HG02588 (cell line): ENCODE measurements around the gene BMF.
A peak's percentile ranks its signal among the peaks of the same experiment; 100 is the strongest.

Experiments used
- ATAC-seq: cut with Tn5 transposase; IDR thresholded peaks from one replicate; pipeline ENCODE4 v1.9.1; 2021; ENCODE audit warnings: mild to moderate bottlenecking, moderate library complexity; ENCODE audit not compliant: unreplicated experiment

The BMF gene

DNA sequence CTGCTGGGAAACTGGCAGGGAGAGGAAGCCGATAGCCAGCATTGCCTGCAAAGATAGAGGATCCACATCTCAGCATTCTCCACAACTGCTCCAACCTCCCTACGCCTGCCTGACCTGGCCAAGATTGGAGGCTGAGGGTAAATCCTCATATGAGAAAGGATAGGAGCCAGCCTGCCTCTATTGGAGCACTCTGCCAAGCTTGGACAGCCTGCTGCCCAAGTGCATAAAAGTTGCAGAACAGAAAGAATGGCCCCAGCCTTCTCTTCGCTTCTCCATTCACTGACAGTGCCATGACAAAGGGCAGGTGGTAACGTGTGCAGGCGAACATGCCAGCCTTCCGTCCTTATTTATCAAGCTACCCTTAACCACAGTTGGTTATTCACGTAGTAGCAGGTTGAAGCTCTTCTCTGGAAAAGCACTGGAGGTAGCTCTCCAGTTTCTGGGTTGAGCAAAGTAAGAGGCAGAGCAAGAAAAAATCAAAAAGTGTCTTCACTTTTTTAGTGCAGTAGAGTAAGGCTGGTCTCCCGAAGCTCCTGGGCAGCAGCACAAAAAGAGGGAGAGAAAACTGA lies 4.3 kb downstream of the BMF start:
- ATAC-seq = no peak

DNA sequence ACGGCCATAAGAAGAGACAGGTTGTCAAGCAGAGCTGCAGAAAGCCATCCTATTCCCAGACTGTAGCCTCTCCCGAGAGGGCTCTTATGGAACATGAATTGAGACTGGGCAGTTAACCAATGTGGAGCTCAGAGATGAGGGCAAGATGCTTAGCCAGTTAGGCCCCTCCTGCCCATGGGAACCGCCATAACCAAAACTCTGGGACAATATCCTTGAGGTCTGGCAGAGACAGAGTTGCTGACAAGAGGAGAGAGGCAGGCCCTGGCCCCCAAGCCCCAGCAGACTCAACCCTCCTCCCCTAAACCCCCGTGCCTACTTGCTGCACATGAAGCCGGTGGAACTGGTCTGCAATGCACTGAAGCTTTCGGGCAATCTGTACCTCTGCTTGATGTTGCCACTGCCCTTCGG lies 4.8 kb downstream of the BMF start:
- ATAC-seq = no peak

DNA sequence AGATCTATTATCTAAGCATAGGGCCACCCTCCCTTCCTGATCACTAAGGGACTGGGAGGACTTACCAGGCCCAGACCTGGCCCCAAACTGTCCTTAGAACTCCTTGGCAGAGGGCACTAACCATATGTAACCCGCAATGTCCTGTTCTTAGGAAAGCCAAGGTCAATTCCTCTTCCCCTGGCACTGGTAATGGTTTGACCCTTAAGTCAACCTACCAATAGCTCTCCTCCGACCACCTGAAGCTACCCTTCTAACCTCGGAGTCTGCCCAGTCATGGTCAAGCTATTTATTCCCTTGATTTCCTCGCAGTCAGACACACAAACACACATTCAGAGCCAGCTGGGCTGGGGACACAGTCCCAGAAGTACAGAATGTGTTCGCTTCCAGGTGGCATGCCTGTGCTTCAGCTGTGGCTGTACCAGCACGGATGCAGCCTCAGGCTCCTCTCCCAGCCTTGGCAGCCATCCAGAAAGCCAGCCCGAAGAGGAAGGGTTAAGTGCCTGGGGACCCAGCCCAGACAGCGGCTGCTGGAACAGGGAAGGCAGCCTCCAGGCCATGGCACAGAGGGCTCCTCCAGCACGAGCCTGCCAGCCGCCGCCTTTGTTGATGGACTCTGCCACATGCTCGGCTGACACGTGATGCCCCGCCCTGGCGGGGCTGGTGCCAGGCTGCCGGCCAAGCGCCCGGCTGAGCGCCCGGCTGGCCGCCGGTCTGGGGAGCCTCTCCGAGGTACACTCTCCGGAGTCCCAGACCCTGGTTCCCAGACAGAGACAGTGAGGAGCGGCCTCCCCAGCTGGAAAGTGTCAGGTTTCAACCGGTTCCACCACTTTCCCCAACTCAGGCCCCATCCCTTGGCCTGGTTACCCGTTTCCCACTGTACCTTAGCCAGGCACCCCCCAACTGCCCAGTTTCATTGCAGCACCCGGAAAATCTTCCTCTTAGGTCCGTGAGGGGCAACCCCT lies 5.5 kb downstream of the BMF start:
- no peak for ATAC-seq

DNA sequence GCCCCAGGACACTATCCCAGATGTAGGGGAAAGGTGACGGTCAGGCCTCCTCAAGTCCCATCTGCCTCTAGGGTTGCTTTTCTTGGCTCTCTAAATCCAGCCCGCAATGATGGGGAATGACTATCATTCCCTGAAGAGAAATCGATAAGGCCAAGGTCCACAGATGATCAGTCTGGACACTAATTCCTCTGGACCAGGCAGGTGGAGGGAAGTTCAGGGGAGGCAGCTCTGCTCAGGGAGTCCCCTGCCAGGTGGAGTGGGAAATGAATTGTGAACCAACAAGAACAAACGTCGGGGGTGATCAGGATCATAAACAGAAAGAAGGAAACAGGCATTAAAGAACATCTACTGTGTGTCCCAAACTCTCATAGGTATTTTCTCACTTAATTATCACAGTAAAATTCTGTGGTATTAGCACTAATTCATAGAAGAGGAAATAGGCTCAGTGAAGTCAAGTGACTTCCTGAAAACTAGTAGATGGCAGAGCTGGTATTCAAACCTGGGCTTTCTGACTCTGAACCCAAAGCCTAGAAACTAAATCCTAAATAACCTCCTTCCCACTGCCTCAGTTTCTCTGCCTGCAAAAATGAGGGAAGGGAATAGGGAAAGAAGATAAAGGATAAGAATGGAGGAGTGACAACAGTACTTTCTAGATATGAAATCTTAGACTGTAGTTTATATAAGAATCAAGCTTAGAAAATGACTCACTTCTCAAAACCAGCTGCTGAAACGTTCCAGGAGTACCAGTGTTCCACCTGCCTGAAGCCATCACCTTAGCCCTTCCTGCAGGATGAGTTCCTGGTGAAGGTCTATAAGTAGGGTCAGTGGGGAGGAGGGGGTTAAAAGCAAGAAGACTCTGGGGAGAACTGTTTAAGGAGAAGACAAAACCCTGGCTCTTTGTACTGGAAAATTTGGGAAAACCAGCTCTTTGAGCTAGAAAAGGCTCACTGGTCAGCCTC lies 7.5 kb downstream of the BMF start:
- no peak for ATAC-seq

DNA sequence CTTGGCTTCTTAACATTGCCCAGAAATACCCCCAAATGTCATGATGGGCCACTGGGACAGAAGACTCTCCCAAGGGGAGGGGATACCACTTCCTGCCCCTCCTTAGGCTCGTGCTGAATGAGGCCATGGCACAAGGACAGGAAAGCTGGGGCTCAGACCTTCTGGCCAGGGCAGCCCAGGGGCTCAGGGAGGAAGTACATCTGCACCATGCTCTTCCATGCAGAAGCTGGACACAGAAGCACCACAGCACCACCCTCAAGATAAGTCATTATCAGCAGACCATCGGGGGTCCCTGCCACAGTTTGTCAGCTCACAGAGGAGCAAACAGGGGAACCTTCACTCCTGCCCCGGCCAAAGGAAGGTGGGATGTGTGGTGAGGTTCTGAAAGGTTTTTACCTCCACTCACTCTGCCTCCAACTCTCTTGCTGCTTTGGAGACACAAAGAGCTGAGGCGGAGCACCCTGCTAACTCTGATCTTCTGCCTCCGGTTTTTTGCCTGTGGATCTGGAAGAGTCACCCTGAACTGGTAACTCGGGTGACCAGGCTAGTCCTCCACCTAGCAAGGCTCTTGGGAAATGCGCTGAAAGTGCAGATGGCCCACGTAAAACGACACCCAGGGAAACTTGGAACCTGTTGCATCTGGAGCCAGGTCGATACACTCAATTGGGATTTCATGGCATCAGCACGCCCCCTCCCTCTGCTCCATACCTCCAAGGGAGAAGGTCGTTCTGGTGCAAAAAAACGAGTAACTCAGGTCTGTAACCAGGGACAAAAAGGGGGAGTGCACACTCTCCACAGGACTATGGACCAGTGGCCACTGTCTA lies 8.3 kb downstream of the BMF start:
- ATAC-seq = no peak

DNA sequence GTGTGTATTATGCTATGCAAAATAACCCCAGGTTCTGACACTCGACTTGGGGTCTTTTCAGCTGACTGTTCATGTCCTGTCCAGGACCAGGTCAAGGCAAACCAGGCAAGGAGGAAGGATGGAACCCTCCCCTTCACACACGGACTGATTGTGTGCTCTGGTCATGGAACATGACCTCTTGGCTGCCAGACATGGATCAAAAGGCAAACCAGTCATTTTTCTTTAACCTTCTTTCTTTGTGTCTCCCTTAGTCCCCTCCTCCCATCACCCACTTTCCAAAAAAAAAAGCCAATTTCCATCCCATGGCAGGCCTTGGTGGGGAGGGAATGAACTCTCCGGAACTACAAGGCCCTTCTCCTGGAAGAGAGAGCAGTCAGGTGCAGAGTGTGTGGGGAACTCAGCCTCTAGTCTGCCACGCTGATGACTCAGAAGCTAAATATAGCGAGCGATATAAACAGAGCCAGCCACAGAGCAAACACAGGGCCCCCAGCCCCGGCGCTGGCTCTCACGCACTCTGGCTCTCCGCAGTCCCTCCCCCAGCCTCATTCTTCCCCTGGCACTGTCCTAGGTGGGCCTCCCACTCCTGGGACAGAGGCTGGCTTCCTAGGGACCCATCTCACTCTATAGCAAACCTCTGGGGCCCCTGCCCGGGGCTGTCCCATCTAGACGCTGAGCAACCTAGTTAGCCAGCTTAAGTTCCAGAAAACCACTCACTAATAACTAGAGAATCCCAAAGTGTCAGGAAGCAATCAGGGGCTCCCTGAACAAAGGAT lies 10.0 kb downstream of the BMF start:
- peak; percentile 80 for ATAC-seq

- peak; percentile 2 for ATAC-seq
Observed at GRCh38 chr15:40097968-40098476, 10.7 kb downstream of the BMF start.

DNA sequence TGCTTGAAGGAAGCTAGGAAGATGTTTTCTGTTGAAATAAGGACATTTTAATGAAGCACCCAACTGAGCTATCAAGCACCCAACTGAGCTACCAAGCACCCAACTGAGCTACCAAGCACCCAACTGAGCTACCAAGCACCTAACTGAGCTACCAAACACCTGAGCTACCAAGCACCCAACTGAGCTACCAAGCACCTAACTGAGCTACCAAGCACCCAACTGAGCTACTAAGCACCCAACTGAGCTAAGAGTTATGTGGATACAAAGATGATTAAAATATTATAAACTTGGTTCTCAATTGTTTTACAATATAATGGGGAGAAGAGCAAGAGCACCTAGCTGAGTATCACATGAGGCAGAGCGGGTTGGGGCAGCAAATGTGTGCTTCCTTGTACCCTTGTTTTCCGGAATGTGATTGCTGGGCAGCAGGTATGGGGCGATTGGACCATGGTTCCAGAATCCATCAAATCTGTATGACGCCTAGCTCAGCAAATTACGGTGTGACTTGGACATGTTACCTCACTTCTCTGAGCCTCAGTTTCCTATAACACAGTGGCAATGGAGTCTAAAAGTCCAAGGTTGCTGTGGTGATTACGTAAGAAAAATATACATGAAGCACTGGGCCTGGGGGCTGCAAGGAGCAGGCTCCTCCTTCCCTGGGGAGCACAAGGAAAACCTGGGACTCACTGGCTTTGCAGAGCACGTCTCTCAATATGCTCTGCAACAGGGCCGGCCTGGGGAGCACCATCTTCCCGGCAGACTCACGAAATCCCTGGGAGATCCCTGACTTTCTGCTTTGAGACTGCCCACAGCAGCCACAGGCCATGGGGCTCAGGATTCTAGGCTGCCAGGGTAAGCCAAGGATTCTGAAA lies 11.3 kb downstream of the BMF start:
- ATAC-seq = no peak

DNA sequence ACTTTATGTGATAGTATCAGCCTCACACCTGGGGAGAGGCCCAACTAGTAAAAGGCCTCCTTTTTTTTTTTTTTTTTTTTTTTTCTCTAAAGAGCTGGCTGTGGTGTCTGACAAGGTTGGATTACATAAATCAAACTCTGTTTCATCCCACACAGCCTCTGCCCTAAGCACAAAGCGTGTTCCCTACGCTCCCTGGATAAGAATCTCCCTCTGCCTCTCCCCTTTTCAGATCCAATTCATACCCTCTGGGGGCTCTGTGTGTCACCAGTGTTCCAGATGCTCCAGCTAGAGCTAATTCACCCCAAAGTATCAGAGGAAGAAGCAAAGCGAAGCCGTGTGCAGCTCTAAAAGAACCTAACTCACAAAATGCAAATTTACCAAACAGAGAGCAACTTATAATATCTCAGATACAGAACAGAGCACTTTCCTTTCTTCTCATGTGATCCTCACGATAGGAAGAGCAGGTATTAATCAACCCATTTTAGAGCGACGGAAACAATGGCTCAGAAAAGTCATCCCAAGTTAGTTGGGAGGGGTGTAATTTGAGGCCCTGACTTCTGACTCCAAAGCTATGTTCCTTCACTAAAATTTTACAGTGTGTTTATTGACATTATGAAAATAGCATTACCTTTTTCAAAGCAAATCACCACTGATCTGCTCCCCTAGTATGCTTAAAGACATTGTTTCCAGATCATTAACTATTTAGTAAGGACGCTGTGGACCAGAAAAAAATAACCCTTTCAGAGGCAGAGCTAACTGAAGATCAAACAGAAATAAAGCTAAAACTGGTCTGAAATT lies 12.4 kb downstream of the BMF start:
- peak; percentile 36 for ATAC-seq

GRCh38 chr15:40095371-40096093 lies 13.1 kb downstream of the BMF start:
- no peak for ATAC-seq

GRCh38 chr15:40094156-40094555 lies 14.5 kb downstream of the BMF start:
- no peak for ATAC-seq

DNA sequence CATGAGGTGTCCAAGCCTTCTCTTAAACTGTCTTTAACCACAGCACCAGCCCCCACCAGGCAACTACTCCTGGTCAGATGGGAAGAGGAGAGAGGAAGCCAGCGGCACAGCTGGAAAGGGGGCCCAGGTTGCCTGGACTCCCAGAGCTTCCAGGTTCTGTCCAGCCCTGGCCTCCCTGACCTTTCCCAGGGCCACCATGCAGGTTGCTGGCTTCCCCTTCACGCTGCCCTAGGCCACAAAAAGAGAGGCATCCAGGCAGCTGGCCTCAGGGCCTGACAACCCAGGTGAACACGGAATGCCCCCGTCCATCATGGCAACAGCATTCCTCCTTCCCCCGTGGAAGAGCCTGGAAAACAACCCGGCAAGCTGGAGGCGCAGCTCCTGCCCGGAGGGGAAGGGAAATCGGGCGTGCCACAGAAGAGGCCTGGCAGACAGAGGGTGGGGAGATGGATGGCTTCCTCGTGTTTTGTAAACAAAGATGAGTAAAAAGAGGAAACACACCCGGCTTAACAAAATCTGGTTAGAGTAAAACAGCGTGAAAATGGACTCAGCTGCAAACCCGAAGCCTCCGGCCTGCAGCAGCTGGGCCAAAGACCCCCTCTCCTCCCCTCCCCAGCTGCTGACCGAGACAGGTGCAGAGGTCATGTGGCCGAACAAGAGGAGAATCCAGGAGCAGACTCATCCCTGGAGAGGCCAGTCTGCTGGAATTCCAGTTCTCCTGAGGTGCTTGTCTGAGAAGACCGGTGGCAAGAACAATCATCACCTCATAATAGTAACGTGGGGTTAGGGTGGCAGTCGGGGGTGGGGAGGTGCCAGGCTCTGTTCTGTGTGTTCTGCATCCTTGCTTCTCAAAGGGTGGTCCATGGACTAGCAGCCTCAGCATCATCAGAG lies 15.5 kb downstream of the BMF start:
- ATAC-seq = no peak

DNA sequence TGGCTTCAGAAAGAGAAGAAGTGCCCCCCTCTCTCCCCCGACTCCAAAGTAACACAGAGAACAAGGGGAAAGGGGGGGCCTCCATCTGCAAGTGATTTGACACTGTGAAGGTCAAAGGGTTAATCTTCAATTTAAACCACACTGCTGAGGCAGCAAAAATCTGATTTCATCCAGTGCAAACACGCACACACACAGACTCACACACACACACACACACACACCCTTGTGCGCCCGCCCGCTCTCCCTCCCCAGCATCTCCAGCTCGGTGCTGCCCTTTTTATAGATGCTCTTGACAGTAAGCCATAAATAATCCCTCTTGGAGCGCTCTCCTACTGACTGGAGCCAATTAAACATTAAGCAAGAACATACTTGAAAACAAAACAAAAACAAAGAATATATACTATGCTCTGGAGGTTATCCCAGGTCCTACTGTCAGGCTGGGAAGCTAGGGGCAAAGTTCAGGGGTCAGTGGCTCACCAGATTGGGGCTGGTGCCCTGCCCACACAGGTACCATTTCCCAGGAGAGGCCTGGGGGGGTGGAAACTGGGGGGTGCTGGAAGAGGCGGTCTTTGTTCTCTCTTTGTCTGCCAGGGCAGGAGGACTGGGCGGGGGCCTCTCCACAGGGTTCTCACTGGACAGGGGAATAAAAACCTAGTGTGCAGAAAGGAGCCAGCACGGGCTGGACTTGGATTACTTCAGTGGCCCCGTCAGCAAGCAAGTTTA lies 16.3 kb downstream of the BMF start:
- no peak for ATAC-seq

DNA sequence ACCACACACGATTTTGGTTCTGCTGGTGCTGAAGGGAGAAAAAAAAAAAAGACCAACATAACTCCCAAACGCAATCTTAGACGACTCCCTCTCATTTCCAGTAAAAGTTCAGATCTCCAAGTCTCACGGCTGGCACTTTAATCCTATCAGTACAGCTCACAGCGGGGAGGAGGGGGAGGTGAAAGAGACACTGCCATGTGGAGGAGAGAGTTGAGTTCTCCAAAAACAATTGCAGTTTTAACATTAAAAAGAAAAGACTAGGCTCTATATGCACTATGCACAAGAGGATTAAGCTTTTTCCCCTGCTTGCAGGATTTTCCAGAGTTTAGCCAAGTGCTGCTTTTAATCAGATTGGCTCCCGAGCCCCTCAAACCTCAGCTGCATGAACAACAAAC lies 16.8 kb downstream of the BMF start:
- ATAC-seq = no peak

DNA sequence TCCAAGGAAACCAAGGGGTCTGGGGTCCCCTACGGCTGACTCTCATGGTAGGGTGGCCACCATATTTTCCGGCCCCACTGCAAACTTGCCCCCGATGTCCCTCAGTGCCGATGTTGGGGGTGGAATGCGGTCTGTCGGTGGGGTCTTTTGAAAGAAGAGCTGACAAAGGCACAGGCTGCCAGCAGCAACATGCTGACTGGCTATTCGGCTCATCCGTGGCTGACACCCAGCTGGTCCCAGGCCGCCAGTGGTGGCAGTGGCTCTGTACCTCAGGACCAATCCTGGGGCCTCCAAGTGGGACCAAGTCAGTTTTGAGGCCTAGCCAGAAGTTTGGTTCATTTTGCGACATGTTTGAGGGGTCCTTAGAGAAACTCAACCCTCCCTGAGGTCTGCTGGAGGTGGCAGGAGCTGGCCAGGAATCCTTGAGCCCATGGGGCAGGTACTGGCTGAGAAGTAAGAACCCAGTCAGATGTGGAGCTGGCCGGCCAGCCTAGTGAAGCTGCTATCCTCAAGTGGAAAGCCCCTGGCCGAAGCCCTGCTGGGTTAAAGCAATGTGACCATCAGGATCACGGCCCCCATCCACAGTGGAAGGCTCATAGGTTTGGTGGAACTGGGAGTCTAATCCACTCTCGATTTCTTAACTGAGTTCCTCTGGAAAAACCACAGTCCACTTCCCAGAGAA lies 17.8 kb downstream of the BMF start:
- ATAC-seq = no peak
